Measurements from ENCODE around the gene GPR62.

GPR62 gene

DNA sequence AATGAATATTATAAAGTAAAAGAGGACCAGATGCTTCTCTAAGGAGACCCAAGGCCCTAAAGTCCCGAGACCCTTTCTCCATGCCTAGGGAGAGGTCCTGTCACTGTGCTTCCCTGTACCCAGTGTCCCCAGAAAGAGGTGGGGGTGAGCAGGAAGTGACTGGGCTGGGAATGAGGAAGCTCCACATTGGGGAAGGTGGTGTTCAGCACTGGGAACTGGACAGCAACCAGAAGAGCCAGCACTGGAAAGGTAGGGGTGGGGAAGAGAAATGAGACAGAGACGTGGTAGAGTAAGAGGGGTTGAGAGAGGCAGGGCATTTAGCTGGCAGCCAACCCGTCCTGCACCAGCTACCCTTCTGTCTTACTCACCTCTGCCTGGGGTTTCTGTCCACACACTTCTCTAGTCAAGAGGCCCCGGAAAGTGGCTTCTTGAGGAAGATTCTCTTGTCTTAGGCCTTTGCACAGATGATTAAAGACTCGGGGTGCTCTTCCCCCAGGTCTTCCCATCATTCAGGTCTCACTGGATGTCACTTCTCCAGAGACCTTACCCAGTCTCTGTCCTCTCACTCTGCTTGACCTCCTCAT lies 25.7 kb upstream of the GPR62 start:
- Histone ChIP-seq H3K27ac (ENCODE audit: low read length) (no peak overlapping the region), H3K79me2 (ENCODE audit: insufficient read depth, low read length) (no peaks in the 10 kb centered on the region), H3K9ac (ENCODE audit: low read depth, low read length) (no peak overlapping the region), H2AFZ (ENCODE audit: low read depth, low read length) (no peak overlapping the region), H3K4me1 (ENCODE audit: insufficient read depth, low read length) (no peaks in the 10 kb centered on the region), H3K27me3 (ENCODE audit: insufficient read depth, low read length, poor library complexity) (no peaks in the 10 kb centered on the region), H3K4me2 (ENCODE audit: insufficient read depth, low read length) (no peak overlapping the region), H3K36me3 (ENCODE audit: insufficient read depth, low read length) (peaks cover 16% of the 10 kb centered on the region), H3K4me3 (ENCODE audit: low read depth in 1 of 2, low read length in 2 of 2) (no peak overlapping the region), H4K20me1 (ENCODE audit: insufficient read depth, low read length) (peaks cover 20% of the 10 kb centered on the region), H3K9me3 (ENCODE audit: insufficient read depth, low read length, severe bottlenecking) (no peaks in the 10 kb centered on the region)
- no peak for TF ChIP-seq EZH2 (IDR thresholded peaks at IDR 0.05; ENCODE audit: borderline replicate concordance, low read depth, low read length, severe bottlenecking)
- TF ChIP-seq, protein P1, sequence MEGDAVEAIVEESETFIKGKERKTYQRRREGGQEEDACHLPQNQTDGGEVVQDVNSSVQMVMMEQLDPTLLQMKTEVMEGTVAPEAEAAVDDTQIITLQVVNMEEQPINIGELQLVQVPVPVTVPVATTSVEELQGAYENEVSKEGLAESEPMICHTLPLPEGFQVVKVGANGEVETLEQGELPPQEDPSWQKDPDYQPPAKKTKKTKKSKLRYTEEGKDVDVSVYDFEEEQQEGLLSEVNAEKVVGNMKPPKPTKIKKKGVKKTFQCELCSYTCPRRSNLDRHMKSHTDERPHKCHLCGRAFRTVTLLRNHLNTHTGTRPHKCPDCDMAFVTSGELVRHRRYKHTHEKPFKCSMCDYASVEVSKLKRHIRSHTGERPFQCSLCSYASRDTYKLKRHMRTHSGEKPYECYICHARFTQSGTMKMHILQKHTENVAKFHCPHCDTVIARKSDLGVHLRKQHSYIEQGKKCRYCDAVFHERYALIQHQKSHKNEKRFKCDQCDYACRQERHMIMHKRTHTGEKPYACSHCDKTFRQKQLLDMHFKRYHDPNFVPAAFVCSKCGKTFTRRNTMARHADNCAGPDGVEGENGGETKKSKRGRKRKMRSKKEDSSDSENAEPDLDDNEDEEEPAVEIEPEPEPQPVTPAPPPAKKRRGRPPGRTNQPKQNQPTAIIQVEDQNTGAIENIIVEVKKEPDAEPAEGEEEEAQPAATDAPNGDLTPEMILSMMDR (IDR thresholded peaks at IDR 0.05; ENCODE audit: borderline replicate concordance, extremely low read depth, low read length, poor library complexity, severe bottlenecking): no peak
- ATAC-seq (ENCODE audit: insufficient read depth, low read depth) (peak; percentile 62; the same call in 2 of the 3 replicates), DNase-seq (no peak)

DNA sequence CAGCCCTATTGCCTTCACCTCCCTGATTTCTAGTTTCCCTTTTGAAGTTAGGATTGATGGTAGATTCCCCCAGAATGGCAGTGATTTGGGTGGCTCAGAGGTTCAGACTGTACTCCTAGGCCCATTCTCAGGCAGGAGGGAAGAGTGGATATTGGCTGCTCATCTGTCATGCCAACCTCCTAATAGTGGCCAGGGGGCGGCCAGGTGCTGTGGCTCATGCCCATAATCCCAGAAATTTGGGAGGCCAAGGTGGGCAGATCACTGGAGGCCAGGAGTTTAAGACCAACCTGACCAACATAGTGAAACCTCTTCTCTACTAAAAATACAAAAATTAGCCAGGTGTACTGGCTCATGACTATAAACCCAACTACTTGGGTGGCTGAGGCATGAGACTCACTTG lies 24.7 kb upstream of the GPR62 start:
- no peak for DNase-seq

DNA sequence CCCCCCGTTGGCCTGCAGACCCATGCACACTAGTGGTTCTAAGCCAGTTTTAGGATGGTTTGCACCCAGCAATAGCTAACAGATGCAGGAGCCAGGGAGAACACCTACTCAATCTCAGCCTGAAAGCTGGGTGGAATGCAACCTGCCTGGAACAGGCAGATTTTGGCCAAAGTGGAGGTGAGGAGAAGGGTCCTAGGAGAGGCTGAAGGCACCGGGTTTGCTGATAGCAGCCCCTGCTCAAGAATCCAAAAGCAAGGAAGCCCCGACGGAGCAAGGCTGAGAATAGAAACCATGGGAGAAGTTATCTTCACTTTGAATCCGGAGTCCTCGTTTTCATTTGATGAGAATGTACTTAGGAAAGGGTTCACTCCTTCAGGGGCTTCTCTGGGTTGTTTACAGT lies 23.4 kb upstream of the GPR62 start:
- no peak for ATAC-seq (ENCODE audit: insufficient read depth, low read depth)
- H4K20me1 ChIP-seq (ENCODE audit: insufficient read depth, low read length): peaks cover 21% of the 10 kb centered on the region

More for the DNA sequence above, 24.7 kb upstream of the GPR62 start:
- Histone ChIP-seq H4K20me1 (ENCODE audit: insufficient read depth, low read length) (peaks cover 21% of the 10 kb centered on the region), H3K4me1 (ENCODE audit: insufficient read depth, low read length) (no peaks in the 10 kb centered on the region), H3K4me2 (ENCODE audit: insufficient read depth, low read length) (no peak overlapping the region), H3K4me3 (ENCODE audit: low read depth in 1 of 2, low read length in 2 of 2) (no peak overlapping the region), H3K79me2 (ENCODE audit: insufficient read depth, low read length) (no peaks in the 10 kb centered on the region), H3K27ac (ENCODE audit: low read length) (no peak overlapping the region), H2AFZ (ENCODE audit: low read depth, low read length) (no peak overlapping the region), H3K9me3 (ENCODE audit: insufficient read depth, low read length, severe bottlenecking) (no peaks in the 10 kb centered on the region), H3K9ac (ENCODE audit: low read depth, low read length) (no peak overlapping the region), H3K36me3 (ENCODE audit: insufficient read depth, low read length) (peaks cover 26% of the 10 kb centered on the region), H3K27me3 (ENCODE audit: insufficient read depth, low read length, poor library complexity) (no peaks in the 10 kb centered on the region)
- TF ChIP-seq, protein P1 (IDR thresholded peaks at IDR 0.05; ENCODE audit: borderline replicate concordance, extremely low read depth, low read length, poor library complexity, severe bottlenecking): no peak
- TF ChIP-seq EZH2 (IDR thresholded peaks at IDR 0.05; ENCODE audit: borderline replicate concordance, low read depth, low read length, severe bottlenecking): no peak
- ATAC-seq (ENCODE audit: insufficient read depth, low read depth): no peak

More for the DNA sequence above, 23.4 kb upstream of the GPR62 start:
- no peak overlapping the region for H3K4me3 ChIP-seq (ENCODE audit: low read depth in 1 of 2, low read length in 2 of 2)
- no peak overlapping the region for H2AFZ ChIP-seq (ENCODE audit: low read depth, low read length)
- H3K27ac ChIP-seq (ENCODE audit: low read length): no peak overlapping the region
- no peaks in the 10 kb centered on the region for H3K4me1 ChIP-seq (ENCODE audit: insufficient read depth, low read length)
- H3K27me3 ChIP-seq (ENCODE audit: insufficient read depth, low read length, poor library complexity): no peaks in the 10 kb centered on the region
- H3K9ac ChIP-seq (ENCODE audit: low read depth, low read length): no peak overlapping the region
- no peaks in the 10 kb centered on the region for H3K9me3 ChIP-seq (ENCODE audit: insufficient read depth, low read length, severe bottlenecking)
- no peaks in the 10 kb centered on the region for H3K79me2 ChIP-seq (ENCODE audit: insufficient read depth, low read length)
- TF ChIP-seq EZH2 (IDR thresholded peaks at IDR 0.05; ENCODE audit: borderline replicate concordance, low read depth, low read length, severe bottlenecking): no peak
- TF ChIP-seq, protein P1 (IDR thresholded peaks at IDR 0.05; ENCODE audit: borderline replicate concordance, extremely low read depth, low read length, poor library complexity, severe bottlenecking): no peak
- H3K36me3 ChIP-seq (ENCODE audit: insufficient read depth, low read length): peaks cover 38% of the 10 kb centered on the region
- H3K4me2 ChIP-seq (ENCODE audit: insufficient read depth, low read length): no peak overlapping the region
- no peak for DNase-seq

Data from DND-41 (cell line).